Uterus (tissue), 2 donors: Measurements from ENCODE around the gene EHD3.

Source experiments
- POLR2A ChIP-seq, 2 donors: fragments of 450-650 bp; IDR thresholded peaks; one replicate each; pipeline ENCODE4 v1.6.1; 2016; ENCODE audit warnings: antibody characterized with exemption in 2 of 2, mild to moderate bottlenecking in 1 of 2, moderate library complexity in 1 of 2
- TF ChIP-seq, protein P1 (sequence below), 4 experiments: fragments of 200-600 bp in 2 of 4; fragments of 450-650 bp in 2 of 4; sonication (generic) in 2 of 4; IDR thresholded peaks; one replicate each; pipeline ENCODE4 v1.5.1; 2016 to 2019; ENCODE audit warnings: antibody characterized with exemption in 4 of 4, mild to moderate bottlenecking in 2 of 4, moderate library complexity in 1 of 4

GRCh38 chr2:31246184-31246852, 12.4 kb downstream of the EHD3 start:
- TF ChIP-seq, protein P1, sequence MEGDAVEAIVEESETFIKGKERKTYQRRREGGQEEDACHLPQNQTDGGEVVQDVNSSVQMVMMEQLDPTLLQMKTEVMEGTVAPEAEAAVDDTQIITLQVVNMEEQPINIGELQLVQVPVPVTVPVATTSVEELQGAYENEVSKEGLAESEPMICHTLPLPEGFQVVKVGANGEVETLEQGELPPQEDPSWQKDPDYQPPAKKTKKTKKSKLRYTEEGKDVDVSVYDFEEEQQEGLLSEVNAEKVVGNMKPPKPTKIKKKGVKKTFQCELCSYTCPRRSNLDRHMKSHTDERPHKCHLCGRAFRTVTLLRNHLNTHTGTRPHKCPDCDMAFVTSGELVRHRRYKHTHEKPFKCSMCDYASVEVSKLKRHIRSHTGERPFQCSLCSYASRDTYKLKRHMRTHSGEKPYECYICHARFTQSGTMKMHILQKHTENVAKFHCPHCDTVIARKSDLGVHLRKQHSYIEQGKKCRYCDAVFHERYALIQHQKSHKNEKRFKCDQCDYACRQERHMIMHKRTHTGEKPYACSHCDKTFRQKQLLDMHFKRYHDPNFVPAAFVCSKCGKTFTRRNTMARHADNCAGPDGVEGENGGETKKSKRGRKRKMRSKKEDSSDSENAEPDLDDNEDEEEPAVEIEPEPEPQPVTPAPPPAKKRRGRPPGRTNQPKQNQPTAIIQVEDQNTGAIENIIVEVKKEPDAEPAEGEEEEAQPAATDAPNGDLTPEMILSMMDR (IDR thresholded peaks at IDR 0.05), result no peak
- no peak for TF ChIP-seq POLR2A (IDR thresholded peaks at IDR 0.05)
